Measurements from ENCODE around the gene ANKDD1A.

Gene ANKDD1A

DNA sequence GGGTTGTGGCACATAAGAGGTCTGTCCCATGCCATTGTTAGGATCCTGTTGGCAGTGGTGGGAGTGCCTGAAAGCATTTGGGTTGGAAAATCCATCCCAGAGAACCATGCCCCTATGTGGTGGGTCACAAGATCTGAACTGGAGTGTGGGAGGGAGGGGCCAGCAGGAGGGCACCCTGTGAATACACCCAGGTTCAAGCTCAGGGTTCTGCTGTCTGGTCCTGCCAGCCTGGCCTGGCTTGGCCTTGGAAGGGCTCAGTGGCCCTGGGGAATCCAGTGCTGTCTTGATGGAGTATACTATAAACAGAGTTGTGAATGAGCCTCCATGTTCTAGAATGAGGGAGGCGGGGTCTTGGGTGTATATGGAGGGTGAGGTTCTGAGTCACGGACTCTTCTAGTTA lies 11.8 kb downstream of the ANKDD1A start:
- DNase-seq (ENCODE audit: low read depth in 2 of 2): no peak

DNA sequence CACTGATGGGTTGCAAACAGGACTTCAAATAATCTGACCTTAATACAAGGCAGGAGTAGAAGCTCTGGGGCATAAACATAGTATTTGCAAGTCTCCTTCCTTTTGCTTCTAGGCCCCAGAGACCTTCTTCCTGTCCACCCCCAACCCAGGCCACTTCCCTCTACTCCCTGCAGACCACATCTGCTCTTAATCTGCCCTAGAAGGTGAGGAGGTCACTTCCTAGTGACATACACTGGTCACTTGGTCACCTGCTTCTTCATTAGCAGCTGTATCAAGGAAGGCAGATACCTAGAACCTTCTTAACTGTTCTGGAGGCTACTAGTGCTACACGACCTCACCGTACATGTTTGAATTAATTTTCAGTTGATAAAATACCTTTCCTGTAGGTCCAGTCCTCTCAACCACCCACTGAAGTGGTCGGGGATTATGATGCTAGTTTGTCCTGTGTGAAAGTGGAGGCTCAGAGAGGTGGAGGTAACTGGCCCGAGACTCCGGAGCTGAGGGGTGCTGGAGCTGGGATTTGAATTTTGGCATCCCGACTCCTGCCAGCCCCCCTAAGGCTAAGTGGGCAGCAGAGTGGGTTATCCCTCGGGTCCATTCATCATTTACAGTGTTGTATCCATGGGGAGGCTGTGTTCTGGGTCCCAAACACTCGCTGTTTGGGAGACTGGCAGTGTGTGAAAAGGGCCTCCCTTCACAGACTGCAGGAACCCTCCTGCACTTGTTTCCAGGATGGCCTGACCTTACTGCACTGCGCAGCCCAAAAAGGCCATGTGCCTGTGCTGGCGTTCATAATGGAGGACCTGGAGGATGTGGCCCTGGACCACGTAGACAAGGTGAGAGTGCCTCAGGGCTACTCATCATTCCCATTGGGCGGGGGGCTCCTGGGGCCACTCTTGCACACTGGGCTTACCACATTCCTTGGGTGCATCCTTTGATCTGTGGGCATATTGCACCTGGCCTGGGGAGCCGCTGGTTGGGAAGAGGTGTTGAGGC lies 13.9 kb downstream of the ANKDD1A start:
- DNase-seq (ENCODE audit: low read depth in 2 of 2): no peak

DNA sequence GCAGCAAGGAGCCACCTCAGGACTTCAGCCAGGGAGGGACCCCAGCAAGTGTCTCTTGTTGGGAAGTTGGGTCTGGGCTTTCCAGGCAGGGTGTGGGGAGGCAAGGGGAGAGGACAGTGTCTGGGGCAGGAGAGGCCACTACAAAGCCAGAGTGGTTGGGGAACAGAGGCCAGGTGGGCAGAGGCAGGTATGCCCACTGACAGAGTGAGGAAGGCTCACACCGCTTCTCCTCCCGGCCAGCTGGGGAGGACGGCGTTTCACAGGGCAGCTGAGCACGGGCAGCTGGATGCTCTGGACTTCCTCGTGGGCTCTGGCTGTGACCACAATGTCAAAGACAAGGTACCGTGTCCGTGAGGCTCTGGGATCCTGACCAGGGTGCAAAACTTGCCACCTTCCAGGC lies 15.0 kb downstream of the ANKDD1A start:
- no peak for DNase-seq (ENCODE audit: low read depth in 2 of 2)

DNA sequence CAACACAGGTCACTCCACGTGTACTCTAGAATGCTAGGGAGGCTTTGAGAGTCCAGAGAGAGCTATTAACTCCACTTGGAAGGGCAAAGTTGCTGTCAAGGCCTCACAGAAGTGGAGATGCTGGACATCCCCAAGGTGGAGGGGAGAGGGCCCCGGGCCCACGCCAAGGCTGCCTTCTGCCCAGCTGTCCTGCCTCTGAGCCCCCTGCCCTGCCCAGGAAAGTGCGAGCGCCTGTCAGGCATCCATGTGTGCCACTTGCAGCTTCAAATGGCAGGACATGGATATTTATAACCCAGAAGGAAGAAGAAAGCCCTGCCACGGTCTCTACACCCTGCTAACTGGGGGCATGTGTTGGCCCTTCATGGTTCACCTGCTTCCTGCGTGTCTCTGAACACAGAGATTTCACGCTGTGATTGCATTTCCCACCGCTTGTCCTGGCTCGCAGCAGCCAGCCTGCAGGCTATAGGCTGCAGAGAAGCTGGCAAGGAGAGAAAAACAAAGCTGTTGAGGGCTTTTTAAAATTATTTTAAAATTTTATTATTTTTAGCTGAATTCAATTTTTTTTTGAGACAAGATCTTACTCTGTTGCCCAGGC lies 17.0 kb downstream of the ANKDD1A start:
- DNase-seq (ENCODE audit: low read depth in 2 of 2): no peak

- no peak for DNase-seq (ENCODE audit: low read depth in 2 of 2)
These were observed 18.4 kb downstream of the ANKDD1A start for GRCh38 chr15:64930019-64930652.

DNA sequence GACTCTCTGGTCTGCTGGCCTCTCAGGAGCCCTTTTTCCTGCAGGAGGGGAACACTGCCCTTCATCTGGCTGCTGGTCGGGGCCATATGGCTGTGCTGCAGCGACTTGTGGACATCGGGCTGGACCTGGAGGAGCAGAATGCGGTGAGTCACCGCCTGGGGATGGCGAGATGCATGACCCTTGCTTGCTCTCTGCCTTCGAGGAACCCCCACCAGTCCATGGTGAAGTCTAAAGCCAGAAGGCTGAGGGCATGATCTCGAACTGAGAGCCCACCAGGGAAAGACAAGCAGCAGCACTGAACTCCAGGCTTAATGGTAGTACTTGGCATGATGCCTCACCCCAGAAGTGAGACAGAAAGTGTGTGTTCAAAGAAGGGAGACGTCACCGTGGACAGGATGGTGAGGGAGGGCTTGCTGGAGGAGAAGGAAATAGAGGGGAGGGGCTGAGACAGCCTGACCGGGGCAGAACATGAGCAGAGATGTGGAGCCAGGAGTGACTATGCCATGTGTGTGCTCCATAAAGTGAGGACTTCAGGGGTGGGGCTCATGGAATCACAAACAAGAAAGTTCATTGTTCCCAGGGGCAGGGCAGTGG lies 19.2 kb downstream of the ANKDD1A start:
- no peak for DNase-seq (ENCODE audit: low read depth in 2 of 2)

GRCh38 chr15:64931381-64931780 lies 19.7 kb downstream of the ANKDD1A start:
- no peak for DNase-seq (ENCODE audit: low read depth in 2 of 2)

GRCh38 chr15:64934023-64934422 lies 22.3 kb downstream of the ANKDD1A start:
- DNase-seq (ENCODE audit: low read depth in 2 of 2): no peak

DNA sequence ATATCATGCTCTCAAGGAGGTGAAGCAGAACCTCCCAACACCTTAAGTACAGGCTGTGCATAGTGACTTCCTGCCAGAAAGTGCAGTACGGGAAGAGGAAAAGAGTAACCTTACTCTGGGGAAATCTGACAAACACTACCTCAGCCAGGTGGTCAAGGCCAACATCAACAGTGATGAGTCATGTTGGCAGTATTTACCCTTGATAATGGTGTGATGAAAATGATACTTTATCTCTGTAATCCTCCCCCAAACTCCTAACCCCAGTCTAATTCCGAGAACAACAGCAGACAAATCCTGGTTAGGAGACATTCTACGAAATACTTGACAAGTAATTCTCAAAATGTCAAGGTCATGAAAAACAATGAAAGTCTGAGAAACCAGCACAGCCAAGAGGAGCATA lies 26.5 kb downstream of the ANKDD1A start:
- DNase-seq (ENCODE audit: low read depth in 2 of 2): no peak

DNA sequence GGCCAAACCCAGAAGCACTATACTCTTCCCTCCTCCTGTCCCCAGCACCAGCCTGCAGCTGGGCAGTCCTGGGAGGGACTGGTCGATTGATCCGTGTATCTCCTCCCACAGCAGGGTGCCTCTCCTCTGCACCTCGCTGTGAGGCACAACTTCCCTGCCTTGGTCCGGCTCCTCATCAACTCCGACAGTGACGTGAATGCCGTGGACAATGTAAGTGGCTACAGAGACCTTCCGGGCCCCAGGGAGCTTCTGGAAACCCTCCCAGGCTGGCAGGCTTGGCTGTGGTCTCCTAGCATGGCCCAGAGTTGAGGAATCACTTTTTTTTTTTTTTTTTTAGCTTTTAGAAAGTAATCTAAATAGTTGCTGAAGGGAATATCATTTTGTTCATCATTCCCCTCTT lies 30.7 kb downstream of the ANKDD1A start:
- DNase-seq (ENCODE audit: low read depth in 2 of 2): no peak

DNA sequence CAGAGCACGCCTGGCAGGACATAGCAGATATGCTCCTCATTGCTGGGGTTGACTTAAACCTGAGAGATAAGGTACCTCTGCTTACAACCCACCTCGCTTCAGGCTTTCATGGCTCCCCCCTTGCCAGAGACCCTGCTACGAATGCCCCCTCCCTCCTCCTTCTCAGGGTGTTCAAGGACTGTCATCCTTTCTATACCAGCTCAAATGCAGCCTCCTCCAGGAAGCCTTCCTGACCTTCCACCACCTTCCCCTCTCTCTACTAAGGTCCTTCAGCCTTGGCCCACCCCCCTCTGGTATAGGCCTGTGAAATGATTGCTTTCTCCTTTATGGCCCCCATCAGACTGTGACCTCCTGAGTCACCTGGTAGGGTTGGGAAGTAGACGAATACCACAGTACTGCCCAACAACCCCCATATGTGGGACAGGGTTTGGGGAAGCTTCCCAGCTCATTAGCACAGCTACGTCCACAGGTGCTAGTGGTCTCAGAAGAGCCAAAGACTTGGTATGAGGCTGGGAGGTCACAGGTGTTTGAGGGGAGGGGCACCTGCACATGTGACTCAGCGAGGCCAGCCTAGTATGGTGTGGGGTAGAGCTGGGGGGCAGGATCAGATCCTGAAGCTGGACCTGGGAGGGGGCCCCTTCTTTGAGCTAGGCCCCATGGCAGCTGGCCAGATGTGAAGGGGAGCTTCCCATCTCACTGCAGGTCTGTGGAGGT lies 32.0 kb downstream of the ANKDD1A start:
- no peak for DNase-seq (ENCODE audit: low read depth in 2 of 2)

GRCh38 chr15:64944961-64945360 lies 33.3 kb downstream of the ANKDD1A start:
- DNase-seq (ENCODE audit: low read depth in 2 of 2): no peak

DNA sequence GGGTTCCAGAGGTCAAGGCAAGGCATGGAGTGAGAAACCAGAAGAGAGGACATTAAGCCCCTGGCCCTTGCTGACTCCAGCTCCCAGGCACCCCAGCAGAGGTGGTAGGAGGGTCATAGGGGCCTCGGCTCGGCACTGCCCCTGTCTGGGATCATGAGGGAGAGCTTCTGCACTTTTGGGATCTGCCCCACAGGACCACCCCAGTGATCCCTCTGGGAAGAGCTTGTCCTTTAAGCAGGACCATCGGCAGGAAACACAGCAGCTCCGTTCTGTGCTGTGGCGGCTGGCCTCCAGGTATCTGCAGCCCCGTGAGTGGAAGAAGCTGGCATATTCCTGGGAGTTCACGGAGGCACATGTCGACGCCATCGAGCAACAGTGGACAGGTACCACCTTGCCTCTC lies 35.5 kb downstream of the ANKDD1A start:
- no peak for DNase-seq (ENCODE audit: low read depth in 2 of 2)

GRCh38 chr15:64948916-64949315 lies 37.2 kb downstream of the ANKDD1A start:
- no peak for DNase-seq (ENCODE audit: low read depth in 2 of 2)

- DNase-seq (ENCODE audit: low read depth in 2 of 2): no peak
These were observed 37.9 kb downstream of the ANKDD1A start for GRCh38 chr15:64949383-64950186.

- DNase-seq (ENCODE audit: low read depth in 2 of 2): no peak
These were observed 39.2 kb downstream of the ANKDD1A start for GRCh38 chr15:64950888-64951287.

GRCh38 chr15:64951777-64952418 lies 40.2 kb downstream of the ANKDD1A start:
- no peak for DNase-seq (ENCODE audit: low read depth in 2 of 2)

DNA sequence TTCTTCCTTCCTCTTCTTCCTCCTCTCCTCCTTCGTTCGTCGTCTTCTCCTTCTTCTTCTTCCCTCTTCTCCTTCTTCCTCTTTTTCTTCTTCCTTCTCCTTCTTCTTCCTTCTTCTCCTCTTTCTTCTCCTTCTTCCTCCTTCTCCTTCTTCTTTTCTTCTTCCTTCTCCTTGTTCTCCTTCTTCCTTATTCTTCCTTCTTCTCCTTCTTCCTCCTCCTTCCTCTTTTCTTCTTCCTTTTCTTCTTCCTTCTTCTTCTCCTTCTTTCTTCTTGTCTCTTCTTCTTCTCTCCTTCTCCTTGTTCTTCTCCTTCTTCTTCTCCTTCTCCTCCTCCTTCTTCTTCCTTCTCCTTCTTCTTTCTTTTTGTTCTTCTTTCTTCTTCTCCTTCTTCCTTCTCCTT lies 42.7 kb downstream of the ANKDD1A start:
- no peak for DNase-seq (ENCODE audit: low read depth in 2 of 2)

- DNase-seq (ENCODE audit: low read depth in 2 of 2): no peak
These were observed 47.4 kb downstream of the ANKDD1A start for GRCh38 chr15:64959128-64959527.

- no peak for DNase-seq (ENCODE audit: low read depth in 2 of 2)
These were observed 48.5 kb downstream of the ANKDD1A start for GRCh38 chr15:64960153-64960552.

All from fibroblast of skin of left quadriceps (primary cell).